ENCODE results near the gene RAC2.

RAC2 gene

DNA sequence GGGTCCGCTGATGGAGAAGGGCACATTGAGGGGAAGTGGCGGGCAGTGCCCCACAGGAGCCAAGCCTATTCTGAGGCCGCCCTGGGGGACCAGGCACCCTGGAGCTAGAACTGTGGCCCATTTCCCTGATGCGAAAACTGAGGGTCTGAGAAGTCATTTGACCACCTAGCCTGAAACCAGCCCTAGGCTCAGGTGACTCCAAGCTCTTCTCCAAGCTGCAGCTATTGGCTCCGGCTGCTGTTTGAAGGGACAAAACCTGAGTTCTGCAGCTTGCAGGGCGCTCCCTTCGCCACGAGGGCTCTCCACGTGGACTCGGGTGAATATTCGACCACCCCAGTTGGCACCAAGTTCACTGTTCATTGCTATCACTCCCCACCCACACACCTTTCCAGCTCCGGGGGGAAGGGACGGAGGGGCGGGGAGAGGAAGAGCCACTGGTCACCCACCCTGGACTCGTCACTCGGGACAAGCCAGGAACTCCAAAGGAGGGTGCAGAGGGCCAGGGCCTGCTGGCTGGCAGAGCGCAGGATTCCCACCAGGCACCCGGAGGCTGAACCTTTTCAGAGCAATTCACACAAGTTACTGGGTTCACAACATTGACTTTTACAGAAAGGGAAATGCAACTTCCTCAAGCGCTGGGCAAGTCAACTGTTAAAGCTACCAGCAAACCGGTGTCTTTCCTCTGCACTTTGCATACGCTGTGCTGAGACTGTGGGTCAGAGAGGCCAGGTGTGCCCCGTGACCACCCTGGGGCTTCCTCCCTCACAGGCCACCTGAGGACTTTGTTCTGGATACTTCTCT lies 1.1 kb upstream of the RAC2 start:
- DNase-seq: no peak
- intact Hi-C loops (cut with DNase I; ENCODE audit: low total_unique reads): no loop called here
- Histone ChIP-seq H3K27ac (no peak overlapping the region), H3K27me3 (peaks cover 0 to 62% of the 10 kb centered on the region in 2 donors), H3K4me1 (no peaks in the 10 kb centered on the region), H3K9me3 (no peaks in the 10 kb centered on the region), H3K36me3 (no peaks in the 10 kb centered on the region), H3K4me3 (no peak overlapping the region)
- TF ChIP-seq, protein P1, sequence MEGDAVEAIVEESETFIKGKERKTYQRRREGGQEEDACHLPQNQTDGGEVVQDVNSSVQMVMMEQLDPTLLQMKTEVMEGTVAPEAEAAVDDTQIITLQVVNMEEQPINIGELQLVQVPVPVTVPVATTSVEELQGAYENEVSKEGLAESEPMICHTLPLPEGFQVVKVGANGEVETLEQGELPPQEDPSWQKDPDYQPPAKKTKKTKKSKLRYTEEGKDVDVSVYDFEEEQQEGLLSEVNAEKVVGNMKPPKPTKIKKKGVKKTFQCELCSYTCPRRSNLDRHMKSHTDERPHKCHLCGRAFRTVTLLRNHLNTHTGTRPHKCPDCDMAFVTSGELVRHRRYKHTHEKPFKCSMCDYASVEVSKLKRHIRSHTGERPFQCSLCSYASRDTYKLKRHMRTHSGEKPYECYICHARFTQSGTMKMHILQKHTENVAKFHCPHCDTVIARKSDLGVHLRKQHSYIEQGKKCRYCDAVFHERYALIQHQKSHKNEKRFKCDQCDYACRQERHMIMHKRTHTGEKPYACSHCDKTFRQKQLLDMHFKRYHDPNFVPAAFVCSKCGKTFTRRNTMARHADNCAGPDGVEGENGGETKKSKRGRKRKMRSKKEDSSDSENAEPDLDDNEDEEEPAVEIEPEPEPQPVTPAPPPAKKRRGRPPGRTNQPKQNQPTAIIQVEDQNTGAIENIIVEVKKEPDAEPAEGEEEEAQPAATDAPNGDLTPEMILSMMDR (IDR thresholded peaks at IDR 0.05): no peak

DNA sequence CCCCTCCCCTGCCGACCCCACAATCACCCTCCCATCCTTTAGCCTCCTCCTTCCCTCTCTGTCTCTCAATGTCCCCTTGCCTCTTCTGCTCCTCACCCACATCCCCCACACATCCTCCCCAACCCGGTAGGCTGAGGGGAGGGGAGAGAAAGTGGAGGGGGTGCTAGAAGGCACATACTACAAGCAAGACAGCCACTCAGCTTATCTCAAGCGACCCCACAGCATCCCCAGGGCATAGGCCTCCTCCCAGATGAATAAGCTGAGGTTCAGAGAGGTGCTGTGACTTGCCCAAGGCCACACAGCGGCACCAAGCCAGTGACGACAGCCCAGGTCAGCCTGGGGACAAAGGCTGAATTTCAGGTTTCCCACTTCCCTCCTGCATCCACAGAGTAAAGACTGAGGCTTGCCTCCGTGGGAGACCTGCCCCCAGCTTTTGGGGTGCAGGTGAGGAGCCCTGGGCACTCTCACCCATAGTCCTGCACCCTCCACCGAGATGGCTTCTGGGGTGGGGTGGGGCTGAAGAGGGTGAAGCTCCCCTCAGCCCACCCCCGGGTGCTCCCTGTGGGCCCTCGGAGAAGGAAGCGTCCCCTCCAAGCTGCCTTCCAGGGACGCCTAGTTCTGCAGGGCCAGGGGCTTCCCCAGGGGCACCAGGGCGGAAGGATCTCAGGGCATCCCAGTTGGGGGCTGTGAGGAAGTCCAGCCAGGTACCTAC lies 511 bp downstream of the RAC2 start:
- TF ChIP-seq, protein P1 (IDR thresholded peaks at IDR 0.05): no peak
- peaks cover 0 to 70% of the 10 kb centered on the region in 2 donors for H3K27me3 ChIP-seq
- H3K4me1 ChIP-seq: no peaks in the 10 kb centered on the region
- no peaks in the 10 kb centered on the region for H3K9me3 ChIP-seq
- intact Hi-C loops (cut with DNase I; ENCODE audit: low total_unique reads): no loop called here
- no peak for DNase-seq
- no peak overlapping the region for H3K27ac ChIP-seq
- no peaks in the 10 kb centered on the region for H3K36me3 ChIP-seq
- peak overlapping the region; percentile 27 to 31 for H3K4me3 ChIP-seq

DNA sequence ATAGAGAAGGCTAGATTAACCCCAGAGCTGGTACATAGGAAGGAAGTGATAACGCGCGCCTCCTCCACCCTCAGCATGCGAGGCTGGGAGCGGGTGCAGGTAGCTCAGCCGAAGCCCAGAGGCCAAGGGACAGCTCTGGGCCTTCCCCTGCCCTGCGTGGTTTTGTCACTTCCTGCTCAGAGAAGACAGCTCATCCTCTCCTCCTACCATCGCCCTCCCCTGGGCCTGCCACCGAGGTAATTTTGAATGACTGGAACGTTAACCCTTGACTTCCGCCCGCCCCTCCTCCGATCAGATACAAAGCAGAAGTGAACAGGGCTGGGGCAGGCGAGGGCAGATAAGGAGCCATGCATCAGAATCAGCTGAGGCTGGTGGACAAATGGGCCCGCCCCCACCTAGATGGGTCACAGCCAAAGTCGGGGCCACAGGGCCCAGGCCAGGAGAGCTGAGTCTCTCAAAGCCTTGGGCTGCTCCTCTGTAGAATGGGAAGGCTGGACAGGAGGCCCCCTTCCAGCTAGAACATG lies 1.6 kb downstream of the RAC2 start:
- H3K27me3 ChIP-seq: peaks cover 0 to 78% of the 10 kb centered on the region in 2 donors
- TF ChIP-seq, protein P1 (IDR thresholded peaks at IDR 0.05): no peak
- peak in 1 of 2 donors; percentile 54 for DNase-seq
- no peaks in the 10 kb centered on the region for H3K36me3 ChIP-seq
- H3K9me3 ChIP-seq: no peaks in the 10 kb centered on the region
- intact Hi-C loops (cut with DNase I; ENCODE audit: low total_unique reads): no loop called here
- H3K4me1 ChIP-seq: no peaks in the 10 kb centered on the region
- no peak overlapping the region for H3K4me3 ChIP-seq
- no peak overlapping the region for H3K27ac ChIP-seq

DNA sequence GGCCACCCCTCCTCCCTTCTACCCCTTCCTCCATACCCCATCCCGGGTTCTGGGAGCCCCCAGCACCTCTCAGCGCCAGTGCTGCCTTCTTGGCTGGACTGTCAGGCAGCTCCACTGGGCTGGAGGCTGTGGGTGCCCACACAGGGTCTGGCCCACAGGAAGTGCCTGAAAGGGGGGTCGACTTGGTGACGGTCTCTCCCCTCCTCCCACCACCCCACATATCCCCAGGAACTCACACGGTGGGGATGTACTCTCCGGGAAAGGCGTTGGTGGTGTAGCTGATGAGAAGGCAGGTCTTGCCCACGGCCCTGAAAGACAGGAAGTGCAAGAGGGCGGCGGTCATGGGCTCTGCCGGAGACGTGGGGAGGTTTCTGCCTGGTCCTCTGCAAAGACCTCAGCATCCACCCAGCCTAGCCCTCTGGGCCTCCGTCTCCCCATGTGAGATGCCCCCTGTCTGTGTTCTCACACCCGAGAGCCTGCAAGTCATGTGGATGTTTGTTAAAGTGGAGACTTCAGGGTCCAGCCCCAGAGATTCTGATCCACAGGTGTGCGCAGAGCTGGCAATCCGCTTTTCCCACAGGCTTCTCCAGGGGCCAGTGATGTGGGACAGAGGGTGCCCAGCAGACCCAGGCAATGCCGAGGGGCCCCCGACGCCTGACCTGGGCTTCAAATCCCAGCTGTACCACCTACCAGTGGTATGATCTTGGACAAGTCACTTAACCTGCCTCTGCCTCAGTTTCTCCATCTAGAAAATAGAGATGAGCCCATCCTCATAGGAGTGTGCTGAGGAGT lies 2.5 kb downstream of the RAC2 start:
- no peaks in the 10 kb centered on the region for H3K36me3 ChIP-seq
- no peaks in the 10 kb centered on the region for H3K4me1 ChIP-seq
- TF ChIP-seq, protein P1 (IDR thresholded peaks at IDR 0.05): no peak
- no peak for DNase-seq
- no peak overlapping the region for H3K27ac ChIP-seq
- no peaks in the 10 kb centered on the region for H3K9me3 ChIP-seq
- peaks cover 0 to 85% of the 10 kb centered on the region in 2 donors for H3K27me3 ChIP-seq
- H3K4me3 ChIP-seq: no peak overlapping the region
- intact Hi-C loops (cut with DNase I; ENCODE audit: low total_unique reads): no loop called here

DNA sequence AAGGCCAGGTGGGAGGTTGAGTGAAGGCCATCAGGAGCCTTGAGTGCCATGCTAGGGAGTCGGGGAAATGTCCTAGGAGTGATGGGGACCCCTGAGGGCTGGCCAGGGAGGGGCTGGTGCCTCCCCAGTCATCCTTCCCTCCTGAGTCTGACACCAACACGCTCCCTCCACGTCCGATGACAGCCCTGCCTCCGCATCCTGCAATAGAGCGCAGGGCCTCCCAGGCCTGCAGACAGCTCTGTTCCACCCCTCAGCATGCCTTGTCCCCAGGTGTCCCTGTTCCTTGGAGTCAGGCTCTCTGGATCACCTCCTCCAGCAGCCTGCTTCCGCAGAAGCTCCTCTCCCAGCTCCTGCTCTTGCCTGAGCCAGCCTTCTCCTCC lies 3.1 kb downstream of the RAC2 start:
- TF ChIP-seq, protein P1 (IDR thresholded peaks at IDR 0.05): no peak
- Histone ChIP-seq H3K9me3 (no peaks in the 10 kb centered on the region), H3K4me1 (no peaks in the 10 kb centered on the region), H3K27me3 (peaks cover 0 to 90% of the 10 kb centered on the region in 2 donors), H3K4me3 (no peak overlapping the region), H3K36me3 (no peaks in the 10 kb centered on the region), H3K27ac (no peak overlapping the region)
- intact Hi-C loops (cut with DNase I; ENCODE audit: low total_unique reads): no loop called here
- DNase-seq: peak in 1 of 2 donors; percentile 51

Data from tibial artery (tissue), 4 donors.